ENCODE data around the gene CYP2A6. TPM values are rescaled to one million over a fixed set of nuclear protein-coding genes. Genes with fewer than 3 reads are reported as not detected.

Gene CYP2A6
- total RNA-seq, 1 experiment from 2014 or later, result 0.28 TPM

- peaks cover 4% of the 10 kb centered on the region for H3K79me1 ChIP-seq (ENCODE audit: insufficient read depth, low read depth, low read length, poor library complexity, severe bottlenecking)
- H3K9me3 ChIP-seq (ENCODE audit: control insufficient read depth, low read depth, low read length), result no peaks in the 10 kb centered on the region
- no peak overlapping the region for H2BK15ac ChIP-seq (ENCODE audit: low read depth, low read length)
- no peak overlapping the region for H3K9ac ChIP-seq (ENCODE audit: extremely low read depth, insufficient read length, low read length)
- H3K18ac ChIP-seq (ENCODE audit: insufficient read length, low read depth, low read length), result no peak overlapping the region
- no peak overlapping the region for H3T11ph ChIP-seq (ENCODE audit: low read length)
- H3K23me2 ChIP-seq (ENCODE audit: insufficient read length, low read depth, low read length, poor library complexity, severe bottlenecking), result peaks cover 9% of the 10 kb centered on the region
- no peak overlapping the region for H3K23ac ChIP-seq (ENCODE audit: insufficient read length, low read depth, low read length)
- H2BK12ac ChIP-seq (ENCODE audit: insufficient read length, low read depth, low read length), result no peak overlapping the region
- TF ChIP-seq CTCF (conservative IDR thresholded peaks at IDR 0.05), result no peak
- H3K56ac ChIP-seq (ENCODE audit: insufficient read length, low read depth, low read length), result no peak overlapping the region
- no CpG with 5 or more reads among the region's 14 CpGs for WGBS (ENCODE audit: extremely low coverage, insufficient read length, low lambda C conversion rate)
- Mint-ChIP-seq H3K4me3 (peak overlapping the region; percentile 93 to 96; a peak in 3 of 5 replicates), H3K27me3 (ENCODE audit: low read depth) (no peaks in the 10 kb centered on the region; the same call in 1 of the 2 replicates), H3K9me3 (no peaks in the 10 kb centered on the region), H3K27ac (peak overlapping the region; percentile 6 to 98 (median 97)), H3K36me3 (ENCODE audit: insufficient read depth in 1 of 3, low read depth in 3 of 3) (peaks cover 6 to 25% (median 25%) of the 10 kb centered on the region in 3 experiments; a peak in 6 of 7 replicates), H3K4me1 (peaks cover 17 to 28% of the 10 kb centered on the region in 2 experiments)
- H2AK5ac ChIP-seq (ENCODE audit: insufficient read length, low read length), result no peak overlapping the region
- no peak overlapping the region for H4K91ac ChIP-seq (ENCODE audit: insufficient read length, low read depth, low read length)
- H3K4ac ChIP-seq (ENCODE audit: low read depth, low read length), result no peak overlapping the region
- no peak overlapping the region for H3K27ac ChIP-seq (ENCODE audit: insufficient read length, low read depth, low read length)
- no peak overlapping the region for H4K8ac ChIP-seq (replicated peaks; ENCODE audit: insufficient read length, low read depth, low read length)
- peaks cover 2% of the 10 kb centered on the region; the same call in 1 of the 2 replicates for H3K4me1 ChIP-seq (ENCODE audit: insufficient read depth, low read length)
- H2BK5ac ChIP-seq (ENCODE audit: insufficient read length, low read length), result no peak overlapping the region
- H2AFZ ChIP-seq (ENCODE audit: low read length), result no peak overlapping the region
- no peak overlapping the region for H2BK120ac ChIP-seq (ENCODE audit: low read depth, low read length, poor library complexity, severe bottlenecking)
- no peak for DNase-seq
- no peaks in the 10 kb centered on the region for H3K27me3 ChIP-seq (ENCODE audit: insufficient read depth, low read length)
- no peak overlapping the region for H3K14ac ChIP-seq (ENCODE audit: insufficient read depth, low read length)
- no peak overlapping the region for H2BK20ac ChIP-seq (ENCODE audit: low read depth, low read length, poor library complexity, severe bottlenecking)
- H3K4me2 ChIP-seq (ENCODE audit: insufficient read depth, insufficient read length, low read length), result peak overlapping the region; percentile 59
- H4K5ac ChIP-seq (ENCODE audit: insufficient read length, low read depth, low read length), result no peak overlapping the region
- H3K79me2 ChIP-seq (ENCODE audit: insufficient read depth, low read length), result peaks cover 22% of the 10 kb centered on the region; the same call in 1 of the 2 replicates
- H4K20me1 ChIP-seq (ENCODE audit: control insufficient read depth, insufficient read depth, insufficient read length), result peaks cover 2% of the 10 kb centered on the region
Observed at GRCh38 chr19:40797166-40797962, 52.9 kb downstream of the CYP2A6 start.

Other genes starting within 250 kb of the CYP2A6 start
- gene LTBP4, start 249.1 kb downstream of the CYP2A6 start, total RNA-seq (2021), result 115 and 129 TPM in 2 replicates
- gene NUMBL, start 159.8 kb downstream of the CYP2A6 start, total RNA-seq (2021), result 32.6 and 34.5 TPM in 2 replicates
- gene COQ8B, start 133.6 kb downstream of the CYP2A6 start, total RNA-seq (2021), result 40.5 and 42.0 TPM in 2 replicates
- 11.2 and 11.8 TPM in 2 replicates for gene ITPKC, start 133.3 kb downstream of the CYP2A6 start, total RNA-seq (2021)
- 27.7 and 31.5 TPM in 2 replicates for gene ACTMAP, start 100.0 kb downstream of the CYP2A6 start, total RNA-seq (2021)
- gene SNRPA, start 99.2 kb downstream of the CYP2A6 start, total RNA-seq (2021), result 199 and 225 TPM in 2 replicates
- gene MIA, start 74.9 kb downstream of the CYP2A6 start, total RNA-seq (2021), result not detected in 2 replicates
- gene RAB4B, start 72.2 kb downstream of the CYP2A6 start, total RNA-seq (2021), result 22.6 and 26.8 TPM in 2 replicates
- gene EGLN2, start 51.3 kb downstream of the CYP2A6 start, total RNA-seq (2021), result 126 and 131 TPM in 2 replicates
- gene CYP2A7, start 31.8 kb upstream of the CYP2A6 start, total RNA-seq (2021), result not detected in 2 replicates
- gene CYP2B6, start 140.8 kb upstream of the CYP2A6 start, total RNA-seq (2021), result 2.3 and 3.0 TPM in 2 replicates
- 0.63 and 0.72 TPM in 2 replicates for gene CYP2A13, start 238.0 kb upstream of the CYP2A6 start, total RNA-seq (2021)